Measurements from ENCODE around the gene SCAMP5.

The SCAMP5 gene

DNA sequence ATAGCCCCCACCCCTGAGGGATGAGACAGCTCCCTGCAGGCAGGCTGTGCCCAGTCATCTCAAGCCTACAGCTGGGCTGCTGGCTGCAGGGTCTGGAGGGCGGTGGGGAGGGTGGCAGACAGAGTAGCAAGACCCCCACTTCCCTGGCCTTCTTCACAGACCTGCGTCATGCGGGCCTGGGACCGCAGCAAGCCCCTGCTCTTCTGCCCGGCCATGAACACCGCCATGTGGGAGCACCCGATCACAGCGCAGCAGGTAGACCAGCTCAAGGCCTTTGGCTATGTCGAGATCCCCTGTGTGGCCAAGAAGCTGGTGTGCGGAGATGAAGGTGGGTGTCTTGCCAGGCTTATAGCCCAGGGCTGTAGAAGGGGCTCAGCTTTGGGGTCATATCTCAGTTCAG is 53.0 kb downstream of the SCAMP5 start:
- no peak for DNase-seq (ENCODE audit: low spot score)

DNA sequence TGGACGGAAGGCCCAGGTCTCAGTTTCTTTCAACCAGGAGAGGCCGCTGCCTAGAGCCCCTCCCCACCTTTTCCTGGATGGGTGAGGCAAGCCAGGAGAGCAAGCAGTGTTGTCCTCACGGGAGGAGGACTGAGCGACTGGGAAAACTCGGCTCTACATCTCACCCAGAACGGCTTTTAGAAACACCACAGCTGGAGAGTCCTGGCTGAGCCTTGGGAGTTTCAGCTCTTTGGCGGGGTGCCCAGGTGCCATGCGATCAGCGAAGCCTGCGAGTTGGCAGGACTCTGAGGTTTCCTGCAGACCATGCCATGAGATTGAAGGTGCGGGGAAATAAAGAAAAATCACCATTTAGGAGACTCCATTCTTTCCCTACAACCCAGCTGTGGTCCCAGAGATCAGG is 54.0 kb downstream of the SCAMP5 start:
- no peak for DNase-seq (ENCODE audit: low spot score)

DNA sequence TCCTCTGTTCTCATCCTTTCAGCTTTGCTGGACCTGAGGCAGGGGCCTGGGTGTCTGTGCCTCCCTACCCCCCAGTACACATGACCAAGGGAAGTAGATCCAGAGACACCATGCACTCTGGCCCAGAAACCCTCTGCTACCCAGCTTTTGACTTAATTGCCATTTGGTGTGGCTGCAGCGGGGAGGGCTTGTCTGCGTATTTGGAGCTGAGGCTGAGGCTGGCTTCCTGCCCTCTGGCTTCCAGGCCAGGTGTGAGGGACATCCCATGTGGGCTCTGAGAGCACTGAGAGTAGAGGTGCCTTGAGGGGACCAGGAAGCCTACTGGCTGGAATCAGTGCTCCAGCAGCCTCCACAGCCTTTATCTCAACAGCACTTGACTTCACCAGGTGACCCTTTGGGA is 54.9 kb downstream of the SCAMP5 start:
- no peak for DNase-seq (ENCODE audit: low spot score)

DNA sequence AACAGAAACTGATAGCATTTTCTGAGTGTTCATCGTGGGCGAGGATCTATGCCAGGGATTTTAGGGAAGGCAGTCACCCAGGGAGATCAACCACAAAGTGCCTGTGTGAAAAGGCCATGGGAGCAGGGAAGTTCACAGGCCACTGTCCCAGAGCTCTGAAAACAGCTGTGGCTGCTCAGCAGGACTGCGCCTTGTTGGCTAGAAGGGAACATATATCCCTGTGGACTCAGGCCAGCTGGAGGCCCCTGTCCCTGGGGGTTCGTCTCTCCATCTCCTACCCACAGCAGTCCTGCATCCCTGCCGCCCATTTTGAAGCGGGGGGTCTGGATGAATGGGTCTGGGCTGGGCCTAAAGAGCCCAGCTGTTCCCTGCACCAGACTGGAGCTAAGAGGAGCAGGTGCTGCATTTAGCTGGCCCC is 55.8 kb downstream of the SCAMP5 start:
- DNase-seq (ENCODE audit: low spot score): no peak

DNA sequence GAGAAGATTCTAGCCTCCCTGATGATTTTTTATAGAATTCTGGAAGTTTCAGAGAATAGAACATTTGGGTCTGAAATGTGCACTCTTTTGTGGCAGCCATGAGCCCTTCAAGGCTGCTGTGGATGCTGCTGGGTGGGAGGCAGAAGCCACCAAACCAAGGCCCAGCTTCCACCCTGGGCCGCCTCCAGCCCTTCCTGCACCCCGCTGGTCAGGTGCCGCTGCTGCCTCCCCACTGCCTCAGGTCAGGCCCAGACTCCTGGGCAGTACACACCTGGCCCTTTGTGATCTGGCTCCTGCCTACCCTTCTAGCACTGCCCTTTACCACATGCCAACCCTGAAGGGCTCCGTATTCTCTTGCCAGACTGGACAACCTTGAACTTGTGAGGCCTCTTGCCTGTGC is 56.3 kb downstream of the SCAMP5 start:
- no peak for DNase-seq (ENCODE audit: low spot score)

DNA sequence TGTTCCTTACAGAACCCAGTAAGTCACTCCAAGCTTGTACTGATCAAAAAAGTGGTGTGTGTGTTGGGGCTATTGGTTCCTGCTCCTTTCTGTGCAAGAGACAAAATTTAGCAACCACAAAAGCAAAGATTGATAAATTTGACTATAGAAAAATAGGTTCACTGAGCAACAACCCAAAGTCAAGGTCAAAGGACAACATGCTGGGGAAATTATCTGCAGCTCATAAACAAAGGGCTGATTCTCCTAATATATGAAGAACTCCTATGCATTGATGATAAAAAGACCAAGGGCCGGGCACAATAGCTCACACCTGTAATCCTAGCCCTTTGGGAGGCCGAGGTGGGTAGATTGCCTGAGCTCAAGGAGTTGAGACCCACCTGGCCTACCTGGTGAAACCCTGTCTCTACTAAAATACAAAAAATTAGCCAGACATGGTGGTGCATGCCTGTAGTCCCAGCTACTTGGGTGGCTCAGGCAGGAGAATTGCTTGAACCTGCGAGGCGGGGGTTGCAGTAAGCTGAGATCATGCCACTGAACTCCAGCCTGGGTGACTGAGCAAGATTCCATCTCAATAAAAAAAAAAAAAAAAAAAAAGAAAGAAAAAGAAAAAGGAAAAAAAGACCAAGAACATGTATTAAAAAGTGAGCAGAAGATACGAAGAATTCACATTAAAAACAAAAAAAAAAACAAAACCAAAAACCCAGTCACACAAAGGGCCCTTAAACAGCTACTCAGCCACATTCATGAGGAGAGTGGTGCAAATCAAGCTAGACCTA is 57.8 kb downstream of the SCAMP5 start:
- DNase-seq (ENCODE audit: low spot score): no peak

DNA sequence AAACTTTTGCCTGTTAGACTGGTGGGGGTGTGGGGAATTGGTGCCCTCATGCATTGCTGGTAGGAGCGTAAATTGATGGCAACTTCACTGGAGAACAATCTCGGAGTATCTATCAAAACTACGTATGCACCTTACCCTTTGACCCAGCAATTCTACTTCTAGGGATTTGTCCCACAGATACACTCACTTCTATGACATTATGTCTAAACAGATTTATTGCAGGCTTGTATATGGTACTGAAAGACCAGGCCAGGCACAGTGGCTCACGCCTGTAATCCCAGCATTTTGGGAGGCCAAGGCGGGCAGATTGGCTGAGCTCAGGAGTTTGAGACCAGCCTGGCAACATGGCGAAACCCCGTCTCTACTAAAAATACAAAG is 58.4 kb downstream of the SCAMP5 start:
- no peak for DNase-seq (ENCODE audit: low spot score)

DNA sequence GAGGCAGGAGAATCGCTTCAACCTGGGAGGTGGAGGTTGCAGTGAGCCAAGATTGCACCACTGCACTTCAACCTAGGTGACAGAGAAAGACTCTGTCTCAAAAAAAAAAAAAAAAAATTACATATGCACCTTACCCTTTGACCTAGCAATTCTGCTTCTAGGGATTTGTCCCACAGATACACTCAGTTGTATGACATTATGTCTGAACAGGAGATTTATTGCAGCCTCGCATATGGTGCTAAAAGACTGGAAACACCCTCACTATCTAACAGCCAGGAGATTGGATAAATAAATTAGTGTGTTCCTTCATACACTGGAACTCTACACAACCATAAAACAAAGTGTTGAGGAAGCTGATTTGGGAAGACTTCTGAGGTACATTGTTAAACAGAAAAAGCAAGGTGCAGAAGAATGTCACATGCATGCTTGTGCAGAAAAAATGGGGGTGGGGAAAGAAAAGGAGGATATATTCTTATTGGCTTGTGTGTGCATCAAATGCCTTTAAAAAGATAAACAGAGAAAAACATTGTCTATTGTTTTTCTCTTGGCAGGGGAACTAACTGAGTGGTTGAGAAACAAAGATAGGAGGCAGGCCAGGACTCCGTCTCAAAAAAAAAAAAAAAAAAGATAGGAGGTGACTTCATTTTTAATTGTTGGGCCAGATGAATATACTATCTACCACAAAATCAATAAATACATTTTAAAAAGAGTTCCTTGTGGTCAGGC is 59.0 kb downstream of the SCAMP5 start:
- no peak for DNase-seq (ENCODE audit: low spot score)

DNA sequence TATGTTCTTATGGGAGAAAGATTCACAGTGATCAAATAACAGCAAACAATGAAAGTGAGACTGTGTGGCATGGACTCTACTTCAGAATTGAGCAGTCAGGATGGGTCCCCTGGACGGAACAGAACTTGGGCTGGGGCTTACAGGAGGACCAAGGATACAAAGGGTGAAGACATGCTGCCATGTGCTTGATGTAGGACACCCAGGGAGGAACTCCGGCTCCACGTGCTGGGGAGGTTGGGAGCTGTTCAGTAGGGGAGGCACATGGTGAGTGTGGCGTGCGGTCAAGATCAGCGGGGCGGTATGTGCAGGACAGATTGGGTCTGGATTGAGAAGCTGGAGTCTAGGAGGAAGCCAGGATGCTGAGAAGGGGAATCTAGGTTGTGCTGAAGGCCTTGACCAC is 60.7 kb downstream of the SCAMP5 start:
- no peak for DNase-seq (ENCODE audit: low spot score)

DNA sequence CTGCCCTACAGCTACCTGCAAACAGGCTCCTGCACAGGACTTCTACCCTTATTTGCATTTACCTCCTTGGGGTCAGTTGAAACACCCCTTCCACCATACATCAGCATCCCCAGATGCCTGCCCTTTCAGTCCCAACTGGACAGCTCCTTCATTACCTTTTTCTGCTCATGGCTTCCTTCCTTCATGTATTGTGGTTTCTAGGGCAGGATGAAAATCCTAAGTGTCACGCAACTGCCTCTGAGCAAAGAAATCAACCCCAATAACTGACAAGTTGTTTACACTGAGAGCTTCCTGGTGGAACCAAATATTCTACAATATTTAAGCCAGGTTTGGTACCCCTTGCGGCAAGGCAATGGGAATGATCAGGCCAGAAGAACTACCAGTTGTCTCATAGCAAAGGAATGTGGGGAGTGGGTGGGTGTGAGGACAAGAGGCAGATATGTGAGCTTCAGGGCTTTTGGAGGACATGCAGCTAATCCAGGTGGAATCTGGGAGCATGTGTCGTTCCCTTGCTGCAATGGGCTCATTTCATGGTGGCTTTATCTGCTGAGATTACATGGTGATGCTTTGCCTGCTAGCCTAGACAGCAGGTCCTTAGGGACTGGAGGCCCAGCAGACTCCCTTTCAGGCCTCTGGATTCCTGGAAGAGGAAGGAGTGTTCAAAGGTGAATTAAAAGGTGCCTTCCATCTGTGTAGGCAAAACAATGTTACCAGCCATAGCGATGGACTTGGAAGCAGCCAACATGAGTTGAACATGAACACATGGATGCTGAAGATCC is 63.0 kb downstream of the SCAMP5 start:
- no peak for DNase-seq (ENCODE audit: low spot score)

DNA sequence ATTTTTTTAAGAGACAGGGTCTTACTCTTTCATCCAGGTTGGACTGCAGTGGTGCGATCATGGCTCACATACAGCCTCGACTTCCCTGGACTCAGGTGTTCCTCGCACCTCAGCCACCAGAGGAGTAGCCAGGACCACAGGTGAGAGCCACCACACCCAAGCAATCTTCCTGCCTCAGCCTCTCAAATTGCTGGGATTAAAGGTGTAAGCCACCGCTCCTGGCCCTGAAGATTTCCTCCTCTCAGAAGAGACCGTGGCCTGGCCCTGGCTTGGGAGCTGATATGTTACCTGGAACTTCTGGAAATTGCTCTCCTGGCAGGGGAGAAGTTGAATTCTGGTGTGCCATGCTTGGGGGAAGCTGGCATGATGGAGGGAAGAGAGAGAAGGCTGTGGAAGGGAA is 64.2 kb downstream of the SCAMP5 start:
- DNase-seq (ENCODE audit: low spot score): no peak

DNA sequence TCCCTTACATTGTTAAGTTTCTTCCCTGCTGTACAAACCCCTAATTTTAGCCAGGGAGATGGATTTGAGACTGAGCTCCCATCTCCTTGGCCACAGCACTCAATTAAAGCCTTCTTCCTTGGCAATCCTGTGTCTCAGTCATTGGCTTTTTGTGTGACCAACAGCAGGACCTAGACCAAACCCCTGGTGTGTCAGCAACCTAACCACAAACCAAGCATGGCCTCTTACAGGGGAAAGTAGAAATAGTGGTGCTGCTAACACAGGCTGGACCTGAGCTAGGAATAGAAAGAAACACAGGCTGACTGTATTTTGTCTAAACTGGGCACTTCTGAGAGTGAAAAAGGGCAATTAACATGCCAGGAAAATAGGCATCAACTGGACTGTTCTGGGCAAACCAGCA is 65.9 kb downstream of the SCAMP5 start:
- DNase-seq (ENCODE audit: low spot score): no peak

DNA sequence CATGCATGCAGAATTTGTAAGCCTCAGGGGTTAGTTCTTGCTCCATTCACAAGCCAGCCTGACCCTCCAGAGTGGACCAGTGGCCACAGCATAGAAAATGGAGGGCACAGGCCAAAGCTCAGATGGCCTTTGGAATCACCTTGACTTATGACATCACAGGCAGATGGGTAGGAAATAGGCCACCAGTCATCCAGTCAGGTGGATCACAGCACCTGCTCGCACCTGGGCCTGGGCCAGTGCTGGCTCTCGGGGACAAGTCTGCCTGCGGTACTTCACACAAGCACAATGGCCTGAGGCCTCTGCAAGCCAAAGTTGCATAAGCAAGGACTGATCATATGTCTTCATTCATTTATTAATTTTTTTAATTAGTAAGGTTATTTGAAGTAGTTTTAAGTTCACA is 67.3 kb downstream of the SCAMP5 start:
- DNase-seq (ENCODE audit: low spot score): no peak

DNA sequence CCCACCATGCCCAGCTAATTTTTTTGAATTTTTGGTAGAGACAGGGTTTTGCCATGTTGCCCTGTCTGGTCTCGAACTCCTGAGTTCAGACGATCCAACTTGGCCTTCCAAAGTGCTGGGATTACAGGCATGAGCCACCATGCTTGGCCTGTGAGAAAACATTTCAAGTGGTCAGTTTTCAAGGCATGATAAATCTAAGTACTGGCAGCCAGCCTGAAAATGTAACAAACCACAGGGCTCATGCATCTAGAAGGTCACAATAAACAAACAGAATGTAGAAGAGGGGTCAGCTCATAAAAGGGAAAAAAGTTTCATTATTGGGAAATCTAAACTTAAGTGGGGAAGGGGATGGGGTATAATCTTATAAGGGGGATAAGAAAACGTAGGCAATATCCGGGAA is 68.0 kb downstream of the SCAMP5 start:
- no peak for DNase-seq (ENCODE audit: low spot score)

DNA sequence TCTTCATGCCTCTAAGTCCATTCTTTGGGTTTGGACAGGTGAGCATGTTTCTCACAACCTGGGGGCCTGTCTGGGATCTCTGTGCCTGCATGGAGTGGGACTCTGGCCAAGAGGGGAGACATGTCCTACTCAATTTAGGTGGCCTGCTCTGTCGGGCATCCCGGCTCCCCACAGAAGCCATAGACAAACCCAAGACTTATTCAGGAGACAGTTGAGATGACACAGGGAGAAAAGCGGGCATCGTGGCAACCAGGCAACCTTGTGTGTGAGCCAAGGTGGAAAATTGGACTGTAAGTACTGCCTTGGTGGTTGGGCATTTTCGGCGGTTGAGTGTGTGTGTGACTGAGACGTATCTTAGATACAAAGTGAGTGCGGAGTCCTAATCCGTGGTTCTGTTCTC is 68.5 kb downstream of the SCAMP5 start:
- no peak for DNase-seq (ENCODE audit: low spot score)

DNA sequence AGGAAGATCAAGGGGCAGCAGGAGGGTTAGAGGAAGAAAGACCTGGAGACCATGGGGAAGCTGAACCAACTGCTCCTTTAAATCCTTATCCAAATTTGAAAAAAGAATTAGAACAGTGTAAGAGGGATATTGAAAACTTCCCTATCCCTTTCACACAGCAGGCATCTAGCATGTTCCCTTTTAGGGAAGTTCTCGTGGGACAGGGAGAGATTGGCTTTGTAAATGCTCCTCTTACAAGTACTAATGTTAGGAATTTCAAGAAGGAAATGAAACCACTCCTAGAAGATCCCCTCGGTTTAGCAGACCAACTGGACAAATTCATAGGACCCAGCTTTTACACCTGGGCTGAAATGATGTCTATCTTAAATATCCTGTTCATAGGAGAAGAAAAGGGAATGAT is 69.5 kb downstream of the SCAMP5 start:
- DNase-seq (ENCODE audit: low spot score): no peak

DNA sequence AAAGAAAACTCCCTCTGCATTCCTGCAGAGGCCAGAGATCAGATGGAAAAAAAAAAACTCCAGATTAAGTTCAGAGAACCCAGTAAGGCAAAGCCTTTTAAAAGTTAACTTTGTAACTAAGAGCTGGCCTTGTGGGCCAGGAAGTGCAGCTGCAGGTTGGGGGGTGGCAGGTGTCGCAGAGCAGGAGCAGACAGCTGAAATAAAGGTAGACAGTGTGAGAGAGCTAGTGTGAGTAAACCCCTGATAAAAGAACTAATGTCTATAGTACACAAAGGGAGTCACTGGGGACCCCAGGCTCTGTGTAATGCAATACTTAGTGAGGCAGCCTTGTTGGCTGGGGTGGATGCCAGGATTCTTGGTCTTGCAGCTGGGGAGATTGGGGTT is 70.1 kb downstream of the SCAMP5 start:
- DNase-seq (ENCODE audit: low spot score): no peak

DNA sequence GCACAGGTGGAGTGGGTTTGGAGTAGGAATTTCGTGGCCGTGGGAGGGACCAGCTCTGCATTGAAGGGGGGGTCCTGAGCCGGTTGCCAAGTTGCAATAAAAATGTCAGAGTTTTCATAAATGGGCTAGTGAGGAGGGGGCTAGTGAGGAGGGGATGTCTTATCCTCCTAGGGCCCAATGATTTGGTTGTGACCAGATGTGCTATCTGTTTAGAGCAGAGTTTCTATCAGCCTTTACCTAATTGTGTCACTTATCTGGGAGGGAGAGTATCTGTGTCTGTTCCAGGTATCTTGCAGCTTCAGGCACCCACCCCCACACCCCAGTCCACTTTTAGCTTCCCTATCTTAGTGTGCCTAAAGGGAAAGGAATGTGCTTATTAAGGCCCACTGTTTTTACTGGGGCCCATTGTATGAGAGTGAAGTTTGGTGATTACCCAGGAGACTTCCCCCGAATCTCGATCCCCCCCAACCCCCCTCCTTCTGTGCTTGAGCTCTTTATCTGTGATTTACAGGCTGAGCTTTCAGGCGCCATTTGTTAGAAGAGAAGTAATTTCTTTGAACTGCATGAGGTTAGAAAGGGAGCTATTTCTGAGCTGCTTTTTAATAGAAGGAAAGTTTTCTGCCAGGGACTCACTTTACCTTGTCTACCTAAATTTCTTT is 70.6 kb downstream of the SCAMP5 start:
- no peak for DNase-seq (ENCODE audit: low spot score)

DNA sequence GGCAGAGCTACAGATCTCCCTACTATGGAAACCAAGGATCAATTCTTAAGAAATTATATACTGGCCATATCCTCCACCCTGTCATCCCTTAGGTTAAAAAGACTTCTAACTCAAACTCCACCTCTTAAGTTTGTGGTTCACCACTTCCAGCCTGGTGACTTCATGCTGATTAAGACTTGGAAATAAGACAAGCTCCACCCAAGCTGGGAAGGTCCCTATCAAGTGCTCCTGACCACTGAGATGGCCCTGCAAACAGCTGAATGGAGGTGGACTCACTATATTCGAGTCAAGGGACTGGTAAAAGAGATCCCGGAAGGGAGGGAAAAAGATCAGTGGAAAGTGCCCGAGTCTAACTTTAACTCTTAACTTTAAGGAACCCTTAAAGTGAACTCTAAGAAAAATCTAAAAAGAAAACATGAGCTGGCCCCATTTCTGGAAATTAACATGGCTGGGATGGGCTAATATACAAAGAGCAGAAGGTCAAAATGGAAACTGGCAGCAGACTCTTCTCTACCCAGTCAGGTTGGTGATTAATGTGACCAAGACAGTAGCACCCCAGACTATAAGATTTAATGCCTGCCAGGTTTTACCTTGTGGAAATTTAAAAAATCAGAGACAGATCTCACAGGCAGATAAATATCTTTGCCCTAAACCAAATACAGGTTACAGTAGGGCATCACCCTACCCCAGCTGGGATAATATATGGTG is 71.9 kb downstream of the SCAMP5 start:
- no peak for DNase-seq (ENCODE audit: low spot score)

DNA sequence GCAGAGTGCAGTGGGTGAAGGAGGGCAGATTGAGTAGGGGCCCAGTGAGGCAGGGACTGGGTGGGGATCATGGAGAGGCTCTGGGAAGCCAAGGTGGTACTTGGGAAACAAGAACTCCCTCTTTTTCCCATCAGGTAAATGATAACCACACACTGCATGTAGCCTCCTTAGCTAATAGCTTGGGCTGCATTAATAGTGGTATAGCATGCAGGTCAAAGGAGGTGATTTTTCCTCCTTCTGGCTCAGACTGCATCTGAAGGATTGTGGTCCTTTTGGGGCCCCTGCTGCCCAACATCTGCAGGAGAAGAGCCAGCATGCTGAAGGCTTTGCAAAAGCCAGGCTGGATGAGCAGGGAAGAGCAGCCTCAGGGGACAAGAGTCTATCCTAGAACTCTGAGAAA is 73.4 kb downstream of the SCAMP5 start:
- no peak for DNase-seq (ENCODE audit: low spot score)

DNA sequence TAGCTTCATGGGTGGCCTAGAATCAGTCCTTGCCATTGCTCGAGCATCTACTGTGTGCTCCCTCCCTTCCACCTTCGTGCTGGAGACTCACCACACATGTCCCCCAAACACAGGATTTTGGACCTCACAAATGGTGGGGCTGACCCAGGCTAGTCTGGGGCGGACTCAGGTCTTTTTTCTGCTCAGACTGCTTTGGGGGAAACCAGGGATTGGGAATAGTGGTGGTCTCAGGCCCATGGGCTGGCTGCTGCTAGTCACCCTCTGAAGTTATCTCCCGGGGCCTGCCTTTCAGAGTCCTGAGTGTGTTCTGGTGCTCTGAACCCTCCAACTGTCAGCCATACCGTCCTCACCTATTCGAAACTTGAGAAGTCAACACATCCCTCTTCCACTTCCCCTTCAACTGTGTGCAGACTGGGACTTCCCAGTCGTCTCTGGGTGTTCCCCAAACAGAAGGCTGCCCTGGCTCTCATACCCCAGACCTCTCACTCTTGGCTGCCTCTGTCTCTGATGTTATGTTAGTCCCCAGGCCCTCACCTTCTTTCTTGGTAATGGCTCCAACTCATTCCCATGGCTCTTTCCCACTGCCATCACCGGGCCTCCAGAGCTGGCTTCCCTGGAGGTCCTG is 74.0 kb downstream of the SCAMP5 start:
- DNase-seq (ENCODE audit: low spot score): no peak

DNA sequence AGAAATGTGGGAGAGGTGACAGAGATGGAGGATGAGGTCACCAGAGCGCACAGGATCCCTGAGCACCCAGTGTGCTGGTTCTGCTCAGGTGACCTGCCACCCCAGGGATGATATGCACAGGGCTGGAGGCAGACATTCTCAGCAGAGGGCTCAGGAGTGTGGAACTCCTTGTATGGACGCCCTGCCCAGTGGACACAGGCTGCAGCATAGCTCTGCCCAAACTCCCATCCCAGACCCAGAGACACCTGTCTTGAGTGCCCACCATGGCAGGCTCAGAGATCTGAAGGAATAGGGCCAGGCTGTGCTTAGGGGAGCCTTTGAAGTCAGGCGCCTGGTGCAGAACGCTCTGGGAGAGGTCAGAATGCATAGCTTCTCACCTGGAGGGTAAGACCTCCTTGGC is 75.3 kb downstream of the SCAMP5 start:
- DNase-seq (ENCODE audit: low spot score): no peak

Measured in kidney capillary endothelial cell (primary cell).